ENCODE results near the gene ARHGEF2. TPM values are rescaled to one million over a fixed set of nuclear protein-coding genes. Genes with fewer than 3 reads are reported as not detected.
A peak's percentile ranks its signal among the peaks of the same experiment; 100 is the strongest.
"Not testable (repeated sequence)": the region's sequence is repeated elsewhere in the genome, so short reads cannot be mapped to it uniquely, and the experiment has no call there.

ARHGEF2 gene
- total and polyA plus RNA-seq, 2 experiments from 2014 or later = 77.7 to 136 TPM

GRCh38 chr1:155932487-155932886 lies 45.9 kb downstream of the ARHGEF2 start:
- Histone ChIP-seq H3K9ac (peak overlapping the region; percentile 92), H3K9me3 (ENCODE audit: low read depth) (no peaks in the 10 kb centered on the region), H3K9me2 (ENCODE audit: insufficient read depth) (no peaks in the 10 kb centered on the region), H3F3A (ENCODE audit: insufficient read depth) (peaks cover 26% of the 10 kb centered on the region), H3K79me2 (ENCODE audit: insufficient read depth) (peaks cover 67% of the 10 kb centered on the region), H4K20me1 (ENCODE audit: insufficient read depth) (no peaks in the 10 kb centered on the region), H3K27ac (peak overlapping the region; percentile 48), H3K4me2 (ENCODE audit: unreplicated experiment) (peak overlapping the region; percentile 90), H3K36me3 (ENCODE audit: low read depth) (peaks cover 48% of the 10 kb centered on the region), H3K27me3 (replicated peaks; ENCODE audit: insufficient read depth) (no peaks in the 10 kb centered on the region), H3K4me3 (peak overlapping the region; percentile 79), H3K4me1 (ENCODE audit: insufficient read depth) (peaks cover 42% of the 10 kb centered on the region), H2AFZ (no peak overlapping the region)
- TF ChIP-seq EZH2 (IDR thresholded peaks at IDR 0.05; ENCODE audit: insufficient read depth, poor library complexity, severe bottlenecking) = no peak
- TF ChIP-seq EZH2phosphoT487 (IDR thresholded peaks at IDR 0.05; ENCODE audit: insufficient read depth, low read depth) = no peak
- in situ Hi-C loops (cut with MboI) = no loop called here
- peak; percentile 74 for DNase-seq
- WGBS, 2 experiments (ENCODE audit: low coverage in 1 of 2, low lambda C conversion rate in 2 of 2, missing lambda C conversion rate in 2 of 2) = 41 to 51% methylated on average over 5 of the region's 5 CpGs

GRCh38 chr1:155932081-155932480 lies 46.3 kb downstream of the ARHGEF2 start:
- no peak for TF ChIP-seq EZH2 (IDR thresholded peaks at IDR 0.05; ENCODE audit: insufficient read depth, poor library complexity, severe bottlenecking)
- no peak for TF ChIP-seq EZH2phosphoT487 (IDR thresholded peaks at IDR 0.05; ENCODE audit: insufficient read depth, low read depth)
- H3K27ac ChIP-seq = peak overlapping the region; percentile 48
- no peaks in the 10 kb centered on the region for H4K20me1 ChIP-seq (ENCODE audit: insufficient read depth)
- in situ Hi-C loops (cut with MboI) = no loop called here
- H2AFZ ChIP-seq = no peak overlapping the region
- peaks cover 26% of the 10 kb centered on the region for H3F3A ChIP-seq (ENCODE audit: insufficient read depth)
- DNase-seq = peak; percentile 29
- peaks cover 42% of the 10 kb centered on the region for H3K4me1 ChIP-seq (ENCODE audit: insufficient read depth)
- no peaks in the 10 kb centered on the region for H3K9me2 ChIP-seq (ENCODE audit: insufficient read depth)
- H3K4me3 ChIP-seq = peak overlapping the region; percentile 79
- peaks cover 52% of the 10 kb centered on the region for H3K36me3 ChIP-seq (ENCODE audit: low read depth)
- H3K27me3 ChIP-seq (replicated peaks; ENCODE audit: insufficient read depth) = no peaks in the 10 kb centered on the region
- peak overlapping the region; percentile 92 for H3K9ac ChIP-seq
- H3K79me2 ChIP-seq (ENCODE audit: insufficient read depth) = peaks cover 71% of the 10 kb centered on the region
- H3K4me2 ChIP-seq (ENCODE audit: unreplicated experiment) = peak overlapping the region; percentile 90
- H3K9me3 ChIP-seq (ENCODE audit: low read depth) = no peaks in the 10 kb centered on the region
- 72 to 74% methylated on average over 1 of the region's 1 CpG for WGBS, 2 experiments (ENCODE audit: low coverage in 1 of 2, low lambda C conversion rate in 2 of 2, missing lambda C conversion rate in 2 of 2)

- Histone ChIP-seq H3F3A (ENCODE audit: insufficient read depth) (peaks cover 26% of the 10 kb centered on the region), H3K9me3 (ENCODE audit: low read depth) (no peaks in the 10 kb centered on the region), H2AFZ (no peak overlapping the region), H3K27me3 (replicated peaks; ENCODE audit: insufficient read depth) (no peaks in the 10 kb centered on the region), H4K20me1 (ENCODE audit: insufficient read depth) (no peaks in the 10 kb centered on the region), H3K9ac (peak overlapping the region; percentile 92), H3K9me2 (ENCODE audit: insufficient read depth) (no peaks in the 10 kb centered on the region), H3K4me1 (ENCODE audit: insufficient read depth) (peaks cover 42% of the 10 kb centered on the region), H3K79me2 (ENCODE audit: insufficient read depth) (peaks cover 77% of the 10 kb centered on the region), H3K4me3 (peak overlapping the region; percentile 79), H3K4me2 (ENCODE audit: unreplicated experiment) (peak overlapping the region; percentile 90), H3K27ac (peak overlapping the region; percentile 48), H3K36me3 (ENCODE audit: low read depth) (peaks cover 58% of the 10 kb centered on the region)
- WGBS, 2 experiments (ENCODE audit: low coverage in 1 of 2, low lambda C conversion rate in 2 of 2, missing lambda C conversion rate in 2 of 2) = 58 to 61% methylated on average over 7 of the region's 7 CpGs
- DNase-seq = peak; percentile 56
- in situ Hi-C loops (cut with MboI) = no loop called here
- TF ChIP-seq EZH2 (IDR thresholded peaks at IDR 0.05; ENCODE audit: insufficient read depth, poor library complexity, severe bottlenecking) (no peak), EZH2phosphoT487 (IDR thresholded peaks at IDR 0.05; ENCODE audit: insufficient read depth, low read depth) (no peak)
Observed at GRCh38 chr1:155931332-155932038, 46.9 kb downstream of the ARHGEF2 start.

- Histone ChIP-seq H3K4me3 (peak overlapping the region; percentile 79), H3K36me3 (ENCODE audit: low read depth) (peaks cover 64% of the 10 kb centered on the region), H3K4me1 (ENCODE audit: insufficient read depth) (peaks cover 42% of the 10 kb centered on the region), H3F3A (ENCODE audit: insufficient read depth) (peaks cover 24% of the 10 kb centered on the region), H3K4me2 (ENCODE audit: unreplicated experiment) (peak overlapping the region; percentile 90), H3K9ac (peak overlapping the region; percentile 92), H3K27ac (peak overlapping the region; percentile 48), H3K79me2 (ENCODE audit: insufficient read depth) (peaks cover 84% of the 10 kb centered on the region)
- H3K9me3 ChIP-seq (ENCODE audit: low read depth); in situ Hi-C loops (cut with MboI); DNase-seq; H4K20me1 ChIP-seq (ENCODE audit: insufficient read depth); H3K27me3 ChIP-seq (replicated peaks; ENCODE audit: insufficient read depth); H2AFZ ChIP-seq; H3K9me2 ChIP-seq (ENCODE audit: insufficient read depth): not testable (repeated sequence)
- WGBS, 2 experiments (ENCODE audit: low coverage in 1 of 2, low lambda C conversion rate in 2 of 2, missing lambda C conversion rate in 2 of 2) = 76 to 78% methylated on average over 10 of the region's 10 CpGs
Observed at GRCh38 chr1:155930725-155931124, 47.6 kb downstream of the ARHGEF2 start.

Data from GM23248 (cell line).